ENCODE measurements around the gene TNFSF10.

The TNFSF10 gene

GRCh38 chr3:172538368-172539151, 15.3 kb upstream of the TNFSF10 start:
- TF ChIP-seq ZFP30 (CRISPR knock-in tag; IDR thresholded peaks at IDR 0.05) (no peak), CREB5 (CRISPR knock-in tag; IDR thresholded peaks at IDR 0.05; ENCODE audit: low read depth) (no peak), PATZ1 (CRISPR knock-in tag; IDR thresholded peaks at IDR 0.05; ENCODE audit: borderline replicate concordance) (no peak), RARB (CRISPR knock-in tag; IDR thresholded peaks at IDR 0.05) (no peak), TOX (CRISPR knock-in tag; IDR thresholded peaks at IDR 0.05; ENCODE audit: borderline replicate concordance) (no peak), ZNF8 (CRISPR knock-in tag; IDR thresholded peaks at IDR 0.05) (no peak), PPARA (CRISPR knock-in tag; IDR thresholded peaks at IDR 0.05; ENCODE audit: borderline replicate concordance) (no peak), OSR1 (CRISPR knock-in tag; IDR thresholded peaks at IDR 0.05) (no peak), CSDC2 (CRISPR knock-in tag; IDR thresholded peaks at IDR 0.05) (no peak), ZFP3 (CRISPR knock-in tag; IDR thresholded peaks at IDR 0.05) (no peak), GLIS3 (CRISPR knock-in tag; IDR thresholded peaks at IDR 0.05) (no peak), ZNF565 (CRISPR knock-in tag; conservative IDR thresholded peaks at IDR 0.05; ENCODE audit: low read depth) (no peak), ZC3H10 (CRISPR knock-in tag; IDR thresholded peaks at IDR 0.05) (no peak), TCF4 (CRISPR knock-in tag; IDR thresholded peaks at IDR 0.05; ENCODE audit: borderline replicate concordance) (no peak), ARNTL (CRISPR knock-in tag; IDR thresholded peaks at IDR 0.05; ENCODE audit: borderline replicate concordance, low read depth) (no peak)
- TF ChIP-seq, protein P1, sequence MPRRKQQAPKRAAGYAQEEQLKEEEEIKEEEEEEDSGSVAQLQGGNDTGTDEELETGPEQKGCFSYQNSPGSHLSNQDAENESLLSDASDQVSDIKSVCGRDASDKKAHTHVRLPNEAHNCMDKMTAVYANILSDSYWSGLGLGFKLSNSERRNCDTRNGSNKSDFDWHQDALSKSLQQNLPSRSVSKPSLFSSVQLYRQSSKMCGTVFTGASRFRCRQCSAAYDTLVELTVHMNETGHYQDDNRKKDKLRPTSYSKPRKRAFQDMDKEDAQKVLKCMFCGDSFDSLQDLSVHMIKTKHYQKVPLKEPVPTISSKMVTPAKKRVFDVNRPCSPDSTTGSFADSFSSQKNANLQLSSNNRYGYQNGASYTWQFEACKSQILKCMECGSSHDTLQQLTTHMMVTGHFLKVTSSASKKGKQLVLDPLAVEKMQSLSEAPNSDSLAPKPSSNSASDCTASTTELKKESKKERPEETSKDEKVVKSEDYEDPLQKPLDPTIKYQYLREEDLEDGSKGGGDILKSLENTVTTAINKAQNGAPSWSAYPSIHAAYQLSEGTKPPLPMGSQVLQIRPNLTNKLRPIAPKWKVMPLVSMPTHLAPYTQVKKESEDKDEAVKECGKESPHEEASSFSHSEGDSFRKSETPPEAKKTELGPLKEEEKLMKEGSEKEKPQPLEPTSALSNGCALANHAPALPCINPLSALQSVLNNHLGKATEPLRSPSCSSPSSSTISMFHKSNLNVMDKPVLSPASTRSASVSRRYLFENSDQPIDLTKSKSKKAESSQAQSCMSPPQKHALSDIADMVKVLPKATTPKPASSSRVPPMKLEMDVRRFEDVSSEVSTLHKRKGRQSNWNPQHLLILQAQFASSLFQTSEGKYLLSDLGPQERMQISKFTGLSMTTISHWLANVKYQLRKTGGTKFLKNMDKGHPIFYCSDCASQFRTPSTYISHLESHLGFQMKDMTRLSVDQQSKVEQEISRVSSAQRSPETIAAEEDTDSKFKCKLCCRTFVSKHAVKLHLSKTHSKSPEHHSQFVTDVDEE (CRISPR knock-in tag; IDR thresholded peaks at IDR 0.05): no peak
- TF ChIP-seq, protein P2, sequence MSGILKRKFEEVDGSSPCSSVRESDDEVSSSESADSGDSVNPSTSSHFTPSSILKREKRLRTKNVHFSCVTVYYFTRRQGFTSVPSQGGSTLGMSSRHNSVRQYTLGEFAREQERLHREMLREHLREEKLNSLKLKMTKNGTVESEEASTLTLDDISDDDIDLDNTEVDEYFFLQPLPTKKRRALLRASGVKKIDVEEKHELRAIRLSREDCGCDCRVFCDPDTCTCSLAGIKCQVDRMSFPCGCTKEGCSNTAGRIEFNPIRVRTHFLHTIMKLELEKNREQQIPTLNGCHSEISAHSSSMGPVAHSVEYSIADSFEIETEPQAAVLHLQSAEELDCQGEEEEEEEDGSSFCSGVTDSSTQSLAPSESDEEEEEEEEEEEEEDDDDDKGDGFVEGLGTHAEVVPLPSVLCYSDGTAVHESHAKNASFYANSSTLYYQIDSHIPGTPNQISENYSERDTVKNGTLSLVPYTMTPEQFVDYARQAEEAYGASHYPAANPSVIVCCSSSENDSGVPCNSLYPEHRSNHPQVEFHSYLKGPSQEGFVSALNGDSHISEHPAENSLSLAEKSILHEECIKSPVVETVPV (CRISPR knock-in tag; IDR thresholded peaks at IDR 0.05): no peak
- no peak for ATAC-seq

GRCh38 chr3:172537507-172538158, 14.4 kb upstream of the TNFSF10 start:
- no peak for TF ChIP-seq ESRRG (CRISPR knock-in tag; IDR thresholded peaks at IDR 0.05)
- TF ChIP-seq ZNF565 (CRISPR knock-in tag; conservative IDR thresholded peaks at IDR 0.05; ENCODE audit: low read depth): no peak
- TF ChIP-seq, protein P2 (CRISPR knock-in tag; IDR thresholded peaks at IDR 0.05): no peak
- TF ChIP-seq ISL1 (CRISPR knock-in tag; IDR thresholded peaks at IDR 0.05): no peak
- TF ChIP-seq ZNF70 (CRISPR knock-in tag; IDR thresholded peaks at IDR 0.05): no peak
- TF ChIP-seq RARB (CRISPR knock-in tag; IDR thresholded peaks at IDR 0.05): no peak
- TF ChIP-seq ZC3H10 (CRISPR knock-in tag; IDR thresholded peaks at IDR 0.05): no peak
- ATAC-seq: no peak

DNA sequence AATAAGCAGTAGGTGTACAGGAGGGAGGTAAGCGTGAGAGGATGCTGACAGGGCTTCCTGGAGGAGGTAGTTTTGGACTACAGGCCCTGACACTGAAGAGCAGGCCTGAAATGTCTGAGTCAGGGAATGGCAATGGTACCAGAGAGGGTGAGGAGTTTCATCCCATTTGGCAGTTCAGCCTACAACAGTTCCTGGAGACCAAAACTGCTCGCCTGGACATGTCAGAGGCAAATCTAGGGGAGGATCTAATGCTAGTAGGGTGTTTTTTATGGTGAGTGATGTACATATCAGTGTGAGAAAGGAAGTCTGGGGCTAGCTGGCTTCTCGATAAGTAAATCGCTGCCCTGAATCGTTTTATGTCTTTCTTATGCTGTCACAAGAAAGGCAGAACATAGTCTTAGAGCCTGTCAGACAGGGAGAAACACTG, 13.8 kb upstream of the TNFSF10 start:
- ATAC-seq: no peak
- TF ChIP-seq, protein P2 (CRISPR knock-in tag; IDR thresholded peaks at IDR 0.05): no peak
- no peak for TF ChIP-seq CREB5 (CRISPR knock-in tag; IDR thresholded peaks at IDR 0.05; ENCODE audit: low read depth)
- no peak for TF ChIP-seq CSDC2 (CRISPR knock-in tag; IDR thresholded peaks at IDR 0.05)
- no peak for TF ChIP-seq TCF4 (CRISPR knock-in tag; IDR thresholded peaks at IDR 0.05; ENCODE audit: borderline replicate concordance)
- no peak for TF ChIP-seq ZNF70 (CRISPR knock-in tag; IDR thresholded peaks at IDR 0.05)
- no peak for TF ChIP-seq PATZ1 (CRISPR knock-in tag; IDR thresholded peaks at IDR 0.05; ENCODE audit: borderline replicate concordance)
- TF ChIP-seq OSR1 (CRISPR knock-in tag; IDR thresholded peaks at IDR 0.05): no peak
